ENCODE results near the gene FBXO8. TPM values are rescaled to one million over a fixed set of nuclear protein-coding genes. Genes with fewer than 3 reads are reported as not detected.

FBXO8 gene
- total and polyA plus RNA-seq, 3 experiments from 2014 or later: 14.5 to 20.3 (median 18.3) TPM

GRCh38 chr4:174317531-174317930 is 34.1 kb upstream of the FBXO8 start:
- CTCF ChIA-PET: no interaction called here
- H3K9me3 ChIP-seq (ENCODE audit: low read length): no peaks in the 10 kb centered on the region
- peaks cover 0 to 35% (median 4%) of the 10 kb centered on the region in 3 donors for H3K36me3 Mint-ChIP-seq
- H3K4me3 Mint-ChIP-seq: no peak overlapping the region
- no peaks in the 10 kb centered on the region for H3K27me3 ChIP-seq (ENCODE audit: insufficient read depth, low read length, poor library complexity, severe bottlenecking)
- DNase-seq: no peak
- H3K9me3 Mint-ChIP-seq: no peaks in the 10 kb centered on the region
- H3K27ac ChIP-seq (ENCODE audit: low read depth, low read length): no peak overlapping the region
- H3K4me1 Mint-ChIP-seq: peaks cover 8 to 11% (median 10%) of the 10 kb centered on the region in 3 donors
- no peaks in the 10 kb centered on the region for H3K27me3 Mint-ChIP-seq
- H3K27ac Mint-ChIP-seq: no peak overlapping the region
- H3K4me1 ChIP-seq (ENCODE audit: insufficient read depth, low read length): no peaks in the 10 kb centered on the region
- peaks cover 3% of the 10 kb centered on the region for H3K36me3 ChIP-seq (ENCODE audit: insufficient read depth, low read length)
- no peak overlapping the region for H3K4me3 ChIP-seq (ENCODE audit: low read length)
- POLR2A ChIA-PET: no interaction called here

DNA sequence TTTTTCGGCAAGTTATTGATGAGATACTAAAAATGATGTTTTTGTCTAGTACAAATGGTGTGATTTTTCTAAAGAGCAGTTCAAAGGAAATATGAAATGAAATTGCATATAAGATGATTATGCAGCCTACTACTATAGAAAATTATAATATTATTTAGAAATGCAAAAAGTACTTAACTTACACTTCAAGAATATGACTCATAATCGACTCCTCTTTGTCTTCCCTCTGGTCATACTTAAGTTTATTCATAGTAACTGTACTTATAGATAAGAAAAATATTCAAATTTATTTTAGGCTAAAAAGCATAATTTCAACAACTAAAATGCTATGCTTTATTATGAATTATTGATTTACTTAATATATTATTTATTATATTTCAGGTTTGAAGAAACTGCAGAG is 33.5 kb upstream of the FBXO8 start:
- Histone ChIP-seq H3K27ac (ENCODE audit: low read depth, low read length) (no peak overlapping the region), H3K27me3 (ENCODE audit: insufficient read depth, low read length, poor library complexity, severe bottlenecking) (no peaks in the 10 kb centered on the region), H3K4me1 (ENCODE audit: insufficient read depth, low read length) (no peaks in the 10 kb centered on the region), H3K4me3 (ENCODE audit: low read length) (no peak overlapping the region), H3K36me3 (ENCODE audit: insufficient read depth, low read length) (peaks cover 3% of the 10 kb centered on the region), H3K9me3 (ENCODE audit: low read length) (no peaks in the 10 kb centered on the region)
- POLR2A ChIA-PET: no interaction called here
- CTCF ChIA-PET: no interaction called here
- peak overlapping the region in 1 of 8 donors; percentile 47 for H3K27ac Mint-ChIP-seq
- peaks cover 0 to 38% (median 2%) of the 10 kb centered on the region in 3 donors for H3K36me3 Mint-ChIP-seq
- no peaks in the 10 kb centered on the region for H3K9me3 Mint-ChIP-seq
- H3K27me3 Mint-ChIP-seq: no peaks in the 10 kb centered on the region
- no peak for DNase-seq
- H3K4me1 Mint-ChIP-seq: peaks cover 9 to 13% (median 12%) of the 10 kb centered on the region in 3 donors
- H3K4me3 Mint-ChIP-seq: no peak overlapping the region

DNA sequence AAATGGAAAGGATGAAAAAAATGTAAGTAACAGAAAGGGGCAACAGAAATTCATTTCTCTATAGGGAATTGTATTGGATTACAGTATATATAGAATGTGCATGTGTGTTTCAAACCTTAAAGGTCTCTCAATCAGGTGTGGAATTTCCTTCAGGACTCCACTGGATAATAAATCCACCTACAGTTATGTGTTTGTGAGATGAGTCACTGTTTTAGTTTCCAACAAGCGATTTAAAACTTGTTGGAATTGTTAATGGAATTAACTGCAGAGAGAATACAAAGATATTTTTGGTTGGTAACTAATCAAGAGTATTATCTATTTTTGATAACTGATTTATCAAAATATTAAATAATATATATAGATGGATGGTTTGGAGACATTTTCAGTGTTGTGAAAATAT is 33.1 kb upstream of the FBXO8 start:
- no peak overlapping the region for H3K27ac ChIP-seq (ENCODE audit: low read depth, low read length)
- ChIA-PET POLR2A (no interaction called here), CTCF (no interaction called here)
- no peaks in the 10 kb centered on the region for H3K9me3 ChIP-seq (ENCODE audit: low read length)
- Mint-ChIP-seq H3K9me3 (no peaks in the 10 kb centered on the region), H3K27me3 (no peaks in the 10 kb centered on the region), H3K27ac (peak overlapping the region in 1 of 8 donors; percentile 47), H3K4me3 (no peak overlapping the region), H3K36me3 (peaks cover 0 to 42% (median 2%) of the 10 kb centered on the region in 3 donors), H3K4me1 (peaks cover 9 to 13% (median 12%) of the 10 kb centered on the region in 3 donors)
- no peaks in the 10 kb centered on the region for H3K4me1 ChIP-seq (ENCODE audit: insufficient read depth, low read length)
- H3K4me3 ChIP-seq (ENCODE audit: low read length): no peak overlapping the region
- peaks cover 3% of the 10 kb centered on the region for H3K36me3 ChIP-seq (ENCODE audit: insufficient read depth, low read length)
- H3K27me3 ChIP-seq (ENCODE audit: insufficient read depth, low read length, poor library complexity, severe bottlenecking): no peaks in the 10 kb centered on the region
- DNase-seq: no peak

DNA sequence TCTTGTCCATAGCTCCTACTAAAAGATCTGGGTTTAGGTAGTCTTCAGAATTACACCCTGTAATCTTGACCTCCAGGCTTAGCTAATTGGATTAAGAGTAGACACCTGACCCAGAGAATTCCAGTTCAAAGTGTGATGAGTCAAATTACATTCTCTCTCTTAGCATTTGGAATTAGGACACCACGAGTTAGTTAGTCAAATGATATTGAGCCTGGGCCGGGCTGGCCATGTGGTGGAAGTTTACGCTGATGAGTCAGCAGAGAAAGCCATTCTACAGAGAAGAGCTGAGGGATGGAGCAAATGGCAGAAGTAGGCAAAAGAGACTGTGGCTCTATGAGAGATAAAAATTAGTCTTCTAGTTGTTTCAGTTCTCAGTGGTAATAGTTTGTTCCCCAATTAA is 31.3 kb upstream of the FBXO8 start:
- CTCF ChIA-PET: no interaction called here

GRCh38 chr4:174314274-174314673 is 30.8 kb upstream of the FBXO8 start:
- POLR2A ChIA-PET: no interaction called here
- DNase-seq: no peak
- CTCF ChIA-PET: no interaction called here

More for the DNA sequence above, 31.3 kb upstream of the FBXO8 start:
- Mint-ChIP-seq H3K36me3 (peaks cover 0 to 50% (median 2%) of the 10 kb centered on the region in 3 donors), H3K4me3 (no peak overlapping the region), H3K9me3 (no peaks in the 10 kb centered on the region), H3K27me3 (no peaks in the 10 kb centered on the region), H3K27ac (peak overlapping the region in 3 of 8 donors; percentile 22 to 48 (median 36)), H3K4me1 (peaks cover 9 to 13% (median 12%) of the 10 kb centered on the region in 3 donors)
- no peaks in the 10 kb centered on the region for H3K27me3 ChIP-seq (ENCODE audit: insufficient read depth, low read length, poor library complexity, severe bottlenecking)
- no peaks in the 10 kb centered on the region for H3K9me3 ChIP-seq (ENCODE audit: low read length)
- H3K36me3 ChIP-seq (ENCODE audit: insufficient read depth, low read length): peaks cover 3% of the 10 kb centered on the region
- H3K4me3 ChIP-seq (ENCODE audit: low read length): no peak overlapping the region
- no peaks in the 10 kb centered on the region for H3K4me1 ChIP-seq (ENCODE audit: insufficient read depth, low read length)
- H3K27ac ChIP-seq (ENCODE audit: low read depth, low read length): no peak overlapping the region
- DNase-seq: no peak
- POLR2A ChIA-PET: no interaction called here

GRCh38 chr4:174312993-174313392 is 29.5 kb upstream of the FBXO8 start:
- H3K27ac Mint-ChIP-seq: peak overlapping the region in 5 of 8 donors; percentile 4 to 81 (median 24)
- POLR2A ChIA-PET: no interaction called here

More at GRCh38 chr4:174314274-174314673, 30.8 kb upstream of the FBXO8 start:
- Histone ChIP-seq H3K4me3 (ENCODE audit: low read length) (no peak overlapping the region), H3K27ac (ENCODE audit: low read depth, low read length) (no peak overlapping the region), H3K27me3 (ENCODE audit: insufficient read depth, low read length, poor library complexity, severe bottlenecking) (no peaks in the 10 kb centered on the region), H3K36me3 (ENCODE audit: insufficient read depth, low read length) (peaks cover 3% of the 10 kb centered on the region), H3K4me1 (ENCODE audit: insufficient read depth, low read length) (no peaks in the 10 kb centered on the region), H3K9me3 (ENCODE audit: low read length) (no peaks in the 10 kb centered on the region)
- no peaks in the 10 kb centered on the region for H3K27me3 Mint-ChIP-seq
- peaks cover 0 to 54% (median 4%) of the 10 kb centered on the region in 3 donors for H3K36me3 Mint-ChIP-seq
- H3K4me1 Mint-ChIP-seq: peaks cover 9 to 13% (median 12%) of the 10 kb centered on the region in 3 donors
- H3K27ac Mint-ChIP-seq: peak overlapping the region in 3 of 8 donors; percentile 0 to 40 (median 36)
- H3K4me3 Mint-ChIP-seq: no peak overlapping the region
- no peaks in the 10 kb centered on the region for H3K9me3 Mint-ChIP-seq

GRCh38 chr4:174307694-174308093 is 24.2 kb upstream of the FBXO8 start:
- Histone ChIP-seq H3K27ac (ENCODE audit: low read depth, low read length) (no peak overlapping the region), H3K27me3 (ENCODE audit: insufficient read depth, low read length, poor library complexity, severe bottlenecking) (no peaks in the 10 kb centered on the region), H3K4me3 (ENCODE audit: low read length) (no peak overlapping the region), H3K9me3 (ENCODE audit: low read length) (no peaks in the 10 kb centered on the region), H3K4me1 (ENCODE audit: insufficient read depth, low read length) (no peaks in the 10 kb centered on the region), H3K36me3 (ENCODE audit: insufficient read depth, low read length) (peaks cover 11% of the 10 kb centered on the region)
- POLR2A ChIA-PET: no interaction called here
- peaks cover 3% of the 10 kb centered on the region in 3 donors for H3K4me1 Mint-ChIP-seq
- H3K9me3 Mint-ChIP-seq: no peaks in the 10 kb centered on the region
- H3K4me3 Mint-ChIP-seq: no peak overlapping the region
- peaks cover 4 to 72% (median 20%) of the 10 kb centered on the region in 3 donors for H3K36me3 Mint-ChIP-seq
- DNase-seq: no peak
- H3K27ac Mint-ChIP-seq: no peak overlapping the region
- H3K27me3 Mint-ChIP-seq: no peaks in the 10 kb centered on the region
- CTCF ChIA-PET: no interaction called here

More at GRCh38 chr4:174312993-174313392, 29.5 kb upstream of the FBXO8 start:
- H3K27me3 Mint-ChIP-seq: no peaks in the 10 kb centered on the region
- no peak for DNase-seq
- no peaks in the 10 kb centered on the region for H3K9me3 ChIP-seq (ENCODE audit: low read length)
- H3K9me3 Mint-ChIP-seq: no peaks in the 10 kb centered on the region
- peaks cover 9 to 13% (median 12%) of the 10 kb centered on the region in 3 donors for H3K4me1 Mint-ChIP-seq
- H3K27me3 ChIP-seq (ENCODE audit: insufficient read depth, low read length, poor library complexity, severe bottlenecking): no peaks in the 10 kb centered on the region
- H3K27ac ChIP-seq (ENCODE audit: low read depth, low read length): no peak overlapping the region
- H3K4me3 ChIP-seq (ENCODE audit: low read length): no peak overlapping the region
- H3K4me3 Mint-ChIP-seq: peak overlapping the region in 3 of 7 donors; percentile 8 to 63 (median 17)
- H3K36me3 Mint-ChIP-seq: peaks cover 0 to 62% (median 9%) of the 10 kb centered on the region in 3 donors
- peaks cover 5% of the 10 kb centered on the region for H3K36me3 ChIP-seq (ENCODE audit: insufficient read depth, low read length)
- H3K4me1 ChIP-seq (ENCODE audit: insufficient read depth, low read length): no peaks in the 10 kb centered on the region
- CTCF ChIA-PET: no interaction called here

DNA sequence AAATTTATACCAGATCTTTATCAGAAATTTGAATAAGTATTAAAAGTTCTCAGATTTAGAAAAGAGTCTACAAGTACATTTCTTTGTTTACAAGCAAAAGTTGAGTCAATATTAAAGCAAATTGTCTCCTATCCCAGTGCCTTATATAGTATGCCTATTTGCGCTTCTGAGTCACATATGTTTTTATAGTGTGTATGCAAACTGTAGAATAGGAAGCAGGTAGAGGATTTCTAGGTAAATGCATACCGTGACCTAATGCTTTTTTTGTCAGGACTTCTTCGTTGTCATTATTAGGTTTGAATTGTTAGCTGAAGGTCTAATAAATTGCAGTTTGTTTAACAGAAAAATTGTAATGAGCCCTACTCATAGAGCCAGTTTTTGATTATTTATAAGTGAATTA is 22.5 kb upstream of the FBXO8 start:
- H3K36me3 Mint-ChIP-seq: peaks cover 4 to 70% (median 21%) of the 10 kb centered on the region in 3 donors
- Histone ChIP-seq H3K9me3 (ENCODE audit: low read length) (no peaks in the 10 kb centered on the region), H3K36me3 (ENCODE audit: insufficient read depth, low read length) (peaks cover 11% of the 10 kb centered on the region), H3K4me3 (ENCODE audit: low read length) (no peak overlapping the region), H3K4me1 (ENCODE audit: insufficient read depth, low read length) (no peaks in the 10 kb centered on the region), H3K27ac (ENCODE audit: low read depth, low read length) (no peak overlapping the region), H3K27me3 (ENCODE audit: insufficient read depth, low read length, poor library complexity, severe bottlenecking) (no peaks in the 10 kb centered on the region)
- no peak for DNase-seq
- no peaks in the 10 kb centered on the region for H3K27me3 Mint-ChIP-seq
- no peak overlapping the region for H3K27ac Mint-ChIP-seq
- ChIA-PET CTCF (no interaction called here), POLR2A (no interaction called here)
- no peaks in the 10 kb centered on the region for H3K9me3 Mint-ChIP-seq
- H3K4me1 Mint-ChIP-seq: peaks cover 0 to 2% (median 0%) of the 10 kb centered on the region in 3 donors
- H3K4me3 Mint-ChIP-seq: no peak overlapping the region
